Right lobe of liver (tissue), 6 donors: ENCODE data around the gene CLIP4. TPM values are rescaled to one million over a fixed set of nuclear protein-coding genes. Genes with fewer than 3 reads are reported as not detected.

Experiments used
- ATAC-seq, 4 donors: fragments of 200-7000 bp; cut with Tn5 transposase; one replicate each; pipeline ENCODE4 v1.9.1; 2020; ENCODE audit warnings: mild to moderate bottlenecking in 4 of 4, moderate library complexity in 4 of 4
- DNase-seq, 3 donors: peaks; one replicate each; pipeline ENCODE4 v3.0.0-alpha.2; 2020
- H3K27ac ChIP-seq, 3 donors: fragments of 200-600 bp; one replicate each; pipeline ENCODE4 v1.8.0; 2022
- H3K27me3 ChIP-seq, 2 donors: fragments of 200-600 bp; one replicate each; pipeline ENCODE4 v1.8.0; 2022
- H3K36me3 ChIP-seq, 4 donors: fragments of 200-600 bp; sonication (generic) in 1 of 4; one replicate each; pipeline versions ENCODE4 v1.5.1 to v1.8.0; 2017 to 2022; ENCODE audit warnings: control low read depth in 1 of 4
- H3K4me1 ChIP-seq, 4 donors: fragments of 200-600 bp; sonication (generic) in 1 of 4; one replicate each; pipeline versions ENCODE4 v1.5.1 to v1.8.0; 2017 to 2022; ENCODE audit warnings: control low read depth in 1 of 4
- H3K4me3 ChIP-seq, 3 donors: fragments of 200-600 bp; one replicate each; pipeline ENCODE4 v1.8.0; 2022
- H3K9me3 ChIP-seq, 4 donors: fragments of 200-600 bp; sonication (generic) in 1 of 4; one replicate each; pipeline versions ENCODE4 v1.5.1 to v1.8.0; 2017 to 2022; ENCODE audit warnings: control low read depth in 1 of 4
- POLR2A ChIP-seq: fragments of 450-650 bp; IDR thresholded peaks from one replicate; pipeline ENCODE4 v1.6.1; 2017; ENCODE audit warnings: antibody characterized with exemption, mild to moderate bottlenecking
- WGBS: methylation state at CpG from one replicate; pipeline ENCODE4 v1.1.6; 2018; ENCODE audit warnings: low coverage, low lambda C conversion rate; ENCODE audit not compliant: insufficient coverage; ENCODE audit errors: missing lambda C conversion rate; 5-methylcytosine and 5-hydroxymethylcytosine counted together
- intact Hi-C, 2 donors: fragments of 100-400 bp; cut with DNase I; formaldehyde crosslinking; loops; one replicate each; pipeline versions ENCODE4 v1.11.2 to v1.14.1; 2022
- total RNA-seq, 6 experiments: library from RNA; depleted of rRNA in 2 of 6; stranded (reverse); fragments of >200 nt in 2 of 6; fragmentation: NEBNext Ultra II Directional in 3 of 6; extraction: Animal tissue kit (Norgen Biotek cat#: 25700) in 3 of 6; gene quantifications; one replicate each; pipeline versions ENCODE4 v1.1.0 to v1.2.4, GENCODE V29; 2016 to 2023
- TF ChIP-seq, protein P1 (sequence below), 4 donors: fragments of 200-600 bp in 3 of 4; fragments of 450-650 bp in 1 of 4; IDR thresholded peaks; one replicate each; pipeline versions ENCODE4 v1.5.1 to v1.8.0; 2016 to 2022; ENCODE audit warnings: antibody characterized with exemption in 4 of 4, mild to moderate bottlenecking in 2 of 4
- donor health status: DM: no; HTN: yes; CAD: no.
- donor health status: DM: no; HTN: no; CAD: no.
- donor health status: DM: no; HTN: no; CAD: no.
- donor health status: DM: no; HTN: yes; CAD: no.
- donor health status: DM: no; HTN: yes; CAD: no.

The CLIP4 gene
- total RNA-seq, 6 experiments from 2014 or later = 2.7 to 7.3 (median 5.3) TPM

- H3K4me1 ChIP-seq = no peaks in the 10 kb centered on the region
- H3K27ac ChIP-seq = no peak overlapping the region
- intact Hi-C loops = loop anchor here in 1 of 2 donors (10.0 kb wide), 1 partner anchor 221 kb away; no protein-coding TSS in a partner anchor
- DNase-seq (no peak), ATAC-seq (no peak)
- H3K36me3 ChIP-seq = no peaks in the 10 kb centered on the region
- no peak for TF ChIP-seq POLR2A
- TF ChIP-seq, protein P1, sequence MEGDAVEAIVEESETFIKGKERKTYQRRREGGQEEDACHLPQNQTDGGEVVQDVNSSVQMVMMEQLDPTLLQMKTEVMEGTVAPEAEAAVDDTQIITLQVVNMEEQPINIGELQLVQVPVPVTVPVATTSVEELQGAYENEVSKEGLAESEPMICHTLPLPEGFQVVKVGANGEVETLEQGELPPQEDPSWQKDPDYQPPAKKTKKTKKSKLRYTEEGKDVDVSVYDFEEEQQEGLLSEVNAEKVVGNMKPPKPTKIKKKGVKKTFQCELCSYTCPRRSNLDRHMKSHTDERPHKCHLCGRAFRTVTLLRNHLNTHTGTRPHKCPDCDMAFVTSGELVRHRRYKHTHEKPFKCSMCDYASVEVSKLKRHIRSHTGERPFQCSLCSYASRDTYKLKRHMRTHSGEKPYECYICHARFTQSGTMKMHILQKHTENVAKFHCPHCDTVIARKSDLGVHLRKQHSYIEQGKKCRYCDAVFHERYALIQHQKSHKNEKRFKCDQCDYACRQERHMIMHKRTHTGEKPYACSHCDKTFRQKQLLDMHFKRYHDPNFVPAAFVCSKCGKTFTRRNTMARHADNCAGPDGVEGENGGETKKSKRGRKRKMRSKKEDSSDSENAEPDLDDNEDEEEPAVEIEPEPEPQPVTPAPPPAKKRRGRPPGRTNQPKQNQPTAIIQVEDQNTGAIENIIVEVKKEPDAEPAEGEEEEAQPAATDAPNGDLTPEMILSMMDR (IDR thresholded peaks at IDR 0.05) = no peak
- 79% methylated on average over 8 of the region's 8 CpGs for WGBS
- no peak overlapping the region for H3K4me3 ChIP-seq
- no peaks in the 10 kb centered on the region for H3K27me3 ChIP-seq
- no peaks in the 10 kb centered on the region for H3K9me3 ChIP-seq
Measured at GRCh38 chr2:29195796-29196195, 80.6 kb downstream of the CLIP4 start.

DNA sequence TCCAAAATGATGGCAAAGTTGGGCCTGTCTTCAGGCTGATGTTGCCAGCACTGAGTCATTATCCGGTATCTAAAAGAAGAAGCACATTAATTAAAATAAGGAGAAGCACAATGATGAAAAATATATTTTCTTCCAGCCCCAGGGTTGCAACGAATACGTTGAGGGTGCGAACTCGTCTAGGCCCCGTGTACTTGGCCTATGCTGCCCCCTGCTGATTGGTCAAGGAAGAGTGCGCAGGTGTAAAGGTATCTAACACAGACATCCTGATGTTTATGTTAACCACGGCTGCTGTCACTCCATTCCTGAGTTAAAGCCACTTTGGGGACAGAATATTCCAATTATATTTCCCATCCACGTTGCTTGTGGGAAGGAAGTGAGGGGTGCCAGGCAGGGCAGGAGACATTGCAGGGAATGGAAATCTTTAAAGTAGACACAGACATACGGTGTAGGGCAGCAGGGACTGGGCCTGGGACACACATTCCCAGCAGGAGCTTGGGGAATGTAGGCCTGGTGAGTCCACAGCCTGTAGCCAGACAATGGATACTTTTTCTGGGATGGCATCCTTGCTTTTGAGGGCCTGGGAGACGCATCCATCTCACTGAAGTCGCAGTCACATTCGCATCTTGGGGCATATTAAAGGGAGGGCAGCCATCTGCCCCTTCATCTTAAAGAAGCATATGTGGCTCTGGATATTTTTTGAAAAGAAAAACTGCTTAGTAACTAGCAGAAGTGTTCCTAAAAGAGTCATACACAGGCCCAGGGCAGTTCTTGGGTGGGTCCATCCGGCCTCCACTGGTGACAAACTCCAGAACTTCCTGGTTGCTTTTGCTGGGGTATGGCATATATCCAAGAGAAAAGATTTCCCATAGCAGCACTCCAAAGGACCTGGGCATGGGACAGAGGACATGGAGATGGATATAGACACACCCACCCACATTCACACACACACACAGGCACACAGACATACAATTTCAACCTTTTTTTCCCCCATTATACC is 81.9 kb downstream of the CLIP4 start:
- H3K27me3 ChIP-seq = no peaks in the 10 kb centered on the region
- no peaks in the 10 kb centered on the region for H3K36me3 ChIP-seq
- no peaks in the 10 kb centered on the region for H3K9me3 ChIP-seq
- DNase-seq (peak; percentile 56 to 74 (median 67)), ATAC-seq (peak; percentile 85 to 93 (median 92))
- TF ChIP-seq, protein P1 (IDR thresholded peaks at IDR 0.05) = peak; percentile 78 to 85 (median 81)
- TF ChIP-seq POLR2A = no peak
- no peak overlapping the region for H3K27ac ChIP-seq
- intact Hi-C loops = loop anchor here in 1 of 2 donors (10.0 kb wide), 1 partner anchor 222 kb away; no protein-coding TSS in a partner anchor
- no peaks in the 10 kb centered on the region for H3K4me1 ChIP-seq
- 7% methylated on average over 9 of the region's 14 CpGs for WGBS
- H3K4me3 ChIP-seq = no peak overlapping the region

DNA sequence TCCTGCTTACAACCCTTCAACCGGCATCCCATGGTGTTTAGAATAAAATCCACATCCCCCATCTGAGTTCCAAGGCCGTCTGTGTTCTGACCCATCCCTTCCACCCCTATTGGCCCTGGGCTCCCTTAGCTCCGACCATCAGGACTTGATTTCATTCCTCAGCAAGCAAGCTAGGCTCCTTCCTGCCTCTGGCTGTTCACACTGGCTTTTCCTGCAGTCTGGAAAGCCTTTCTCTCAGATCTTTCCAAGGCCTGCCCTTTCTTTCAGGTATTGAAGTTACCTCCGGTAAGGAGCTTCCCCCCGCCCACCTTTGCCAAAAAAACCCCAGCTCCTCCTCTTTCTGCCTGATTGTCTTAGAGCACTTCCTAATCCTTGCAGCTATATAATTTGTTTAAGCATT is 86.8 kb downstream of the CLIP4 start:
- H3K4me1 ChIP-seq = no peaks in the 10 kb centered on the region
- no peaks in the 10 kb centered on the region for H3K9me3 ChIP-seq
- ATAC-seq (no peak), DNase-seq (no peak)
- no peaks in the 10 kb centered on the region for H3K27me3 ChIP-seq
- 35% methylated on average over 5 of the region's 5 CpGs for WGBS
- no peak for TF ChIP-seq POLR2A
- TF ChIP-seq, protein P1 (IDR thresholded peaks at IDR 0.05) = no peak
- no peaks in the 10 kb centered on the region for H3K36me3 ChIP-seq
- H3K4me3 ChIP-seq = no peak overlapping the region
- intact Hi-C loops = loop anchor here in 1 of 2 donors (10.0 kb wide), 1 partner anchor 237 kb away; no protein-coding TSS in a partner anchor
- H3K27ac ChIP-seq = no peak overlapping the region

GRCh38 chr2:29202819-29203495 is 87.7 kb downstream of the CLIP4 start:
- intact Hi-C loops = loop anchor here in 1 of 2 donors (10.0 kb wide), 1 partner anchor 238 kb away; no protein-coding TSS in a partner anchor
- 59% methylated on average over 4 of the region's 5 CpGs for WGBS

More at GRCh38 chr2:29202819-29203495, 87.7 kb downstream of the CLIP4 start:
- no peak overlapping the region for H3K27ac ChIP-seq
- H3K27me3 ChIP-seq = no peaks in the 10 kb centered on the region
- H3K4me3 ChIP-seq = no peak overlapping the region
- H3K36me3 ChIP-seq = no peaks in the 10 kb centered on the region
- H3K4me1 ChIP-seq = no peaks in the 10 kb centered on the region
- no peak for DNase-seq
- H3K9me3 ChIP-seq = no peaks in the 10 kb centered on the region
- ATAC-seq = no peak
- TF ChIP-seq POLR2A = no peak
- TF ChIP-seq, protein P1 (IDR thresholded peaks at IDR 0.05) = no peak
